ENCODE data around the gene MIEN1. TPM values are rescaled to one million over a fixed set of nuclear protein-coding genes. Genes with fewer than 3 reads are reported as not detected.

The MIEN1 gene
- total and polyA plus RNA-seq, 2 donors (not counting 1 experiment from before 2014, with no cell fraction given): 41.1 to 63.2 TPM

DNA sequence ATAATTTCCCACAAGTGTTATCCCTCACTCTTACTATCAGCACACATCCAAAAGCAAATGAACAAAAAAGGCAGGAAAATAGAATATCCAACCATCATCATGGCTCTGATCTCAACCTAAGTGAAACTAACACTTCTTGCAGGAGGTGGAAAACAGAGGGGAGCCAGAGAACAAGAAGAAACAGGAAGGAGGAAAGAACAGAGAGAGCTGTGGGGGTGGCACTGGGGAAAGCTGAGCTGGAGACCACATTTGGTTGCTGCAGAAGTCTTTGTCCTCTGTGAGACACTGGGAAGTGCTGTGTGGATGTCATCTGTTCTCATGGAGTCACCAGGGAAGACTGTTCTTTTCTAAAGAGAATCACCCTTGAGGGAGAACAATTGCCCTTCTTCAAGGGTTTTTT is 42.1 kb upstream of the MIEN1 start:
- Histone ChIP-seq H4K20me1 (ENCODE audit: control insufficient read depth, insufficient read depth, low read length, poor library complexity, severe bottlenecking) (peaks cover 7% of the 10 kb centered on the region), H3K36me3 (replicated peaks in 1 of 2; ENCODE audit: control extremely low read depth in 1 of 2, control insufficient read depth in 1 of 2, extremely low read depth in 1 of 2, insufficient read depth in 2 of 2, low read length in 1 of 2) (peaks cover 5 to 65% of the 10 kb centered on the region in 2 experiments), H3K9ac (ENCODE audit: low read length) (peak overlapping the region; percentile 37), H3K9me3 (ENCODE audit: control extremely low read depth in 1 of 3, control insufficient read depth in 2 of 3, insufficient read depth in 1 of 3, low read length in 2 of 3) (no peaks in the 10 kb centered on the region), H3K4me2 (replicated peaks; ENCODE audit: low read depth, low read length, poor library complexity, severe bottlenecking) (peak overlapping the region; percentile 77), H3K27ac (ENCODE audit: low read length in 2 of 2) (peak overlapping the region; percentile 74 to 86), H3K27me3 (replicated peaks in 1 of 4; ENCODE audit: control extremely low read depth in 1 of 4, control insufficient read depth in 3 of 4, insufficient read depth in 4 of 4, low read length in 3 of 4) (no peaks in the 10 kb centered on the region), H3K79me2 (ENCODE audit: control insufficient read depth, insufficient read depth, low read length) (peaks cover 99% of the 10 kb centered on the region), H2AFZ (ENCODE audit: insufficient read depth, low read depth, low read length, poor library complexity, severe bottlenecking) (no peak overlapping the region), H3K4me1 (ENCODE audit: control insufficient read depth in 2 of 2, insufficient read depth in 2 of 2, low read length in 2 of 2) (peaks cover 84 to 89% of the 10 kb centered on the region in 2 donors), H3K4me3 (ENCODE audit: control extremely low read depth in 1 of 5, extremely low read depth in 1 of 5, insufficient read depth in 1 of 5, low read depth in 2 of 5, low read length in 4 of 5) (peak overlapping the region in 1 of 5 experiments; percentile 26)
- Mint-ChIP-seq H3K4me3 (peak overlapping the region; percentile 84), H3K27ac (peak overlapping the region; percentile 98), H3K27me3 (no peaks in the 10 kb centered on the region), H3K4me1 (peaks cover 92% of the 10 kb centered on the region), H3K9me3 (ENCODE audit: insufficient read depth) (no peaks in the 10 kb centered on the region)
- ATAC-seq (ENCODE audit: low read depth): no peak
- ChIA-PET POLR2A (interaction anchor here (0.6 to 1.2 kb wide), 5 partner anchors 11 to 903 kb away, joined by 3 to 6 read pairs (median 3); no protein-coding TSS in a partner anchor), CTCF (interaction anchor here (1.0 kb wide), 1 partner anchor 14 kb away, joined by 3 read pairs; no protein-coding TSS in a partner anchor)
- TF ChIP-seq EZH2 (IDR thresholded peaks at IDR 0.05; ENCODE audit: borderline replicate concordance, insufficient read depth, low read depth, low read length, poor library complexity, severe bottlenecking) (no peak), CTCF (IDR thresholded peaks at IDR 0.05) (no peak)
- intact Hi-C loops (cut with micrococcal nuclease): loop anchor here (5.0 kb wide), 1 partner anchor 90 kb away; the partner anchor contains the start of gene IKZF3
- no peak for DNase-seq

GRCh38 chr17:39769974-39770587 is 39.7 kb upstream of the MIEN1 start:
- Mint-ChIP-seq H3K4me3 (peak overlapping the region; percentile 79), H3K4me1 (peaks cover 95% of the 10 kb centered on the region), H3K9me3 (ENCODE audit: insufficient read depth) (no peaks in the 10 kb centered on the region), H3K27ac (peak overlapping the region; percentile 98), H3K27me3 (no peaks in the 10 kb centered on the region)
- H3K9me3 ChIP-seq (ENCODE audit: control extremely low read depth in 1 of 3, control insufficient read depth in 2 of 3, insufficient read depth in 1 of 3, low read length in 2 of 3): no peaks in the 10 kb centered on the region
- H3K4me3 ChIP-seq (ENCODE audit: control extremely low read depth in 1 of 5, extremely low read depth in 1 of 5, insufficient read depth in 1 of 5, low read depth in 2 of 5, low read length in 4 of 5): no peak overlapping the region
- intact Hi-C loops (cut with micrococcal nuclease): loop anchor here (1.0 to 5.0 kb wide), 2 partner anchors 14 to 92 kb away; partner anchors contain the start of gene IKZF3
- H3K36me3 ChIP-seq (replicated peaks in 1 of 2; ENCODE audit: control extremely low read depth in 1 of 2, control insufficient read depth in 1 of 2, extremely low read depth in 1 of 2, insufficient read depth in 2 of 2, low read length in 1 of 2): peaks cover 7 to 83% of the 10 kb centered on the region in 2 experiments
- H3K27me3 ChIP-seq (replicated peaks in 1 of 4; ENCODE audit: control extremely low read depth in 1 of 4, control insufficient read depth in 3 of 4, insufficient read depth in 4 of 4, low read length in 3 of 4): no peaks in the 10 kb centered on the region
- no peak overlapping the region for H2AFZ ChIP-seq (ENCODE audit: insufficient read depth, low read depth, low read length, poor library complexity, severe bottlenecking)
- H4K20me1 ChIP-seq (ENCODE audit: control insufficient read depth, insufficient read depth, low read length, poor library complexity, severe bottlenecking): peaks cover 7% of the 10 kb centered on the region
- TF ChIP-seq CTCF (IDR thresholded peaks at IDR 0.05) (no peak), EZH2 (IDR thresholded peaks at IDR 0.05; ENCODE audit: borderline replicate concordance, insufficient read depth, low read depth, low read length, poor library complexity, severe bottlenecking) (no peak)
- H3K4me1 ChIP-seq (ENCODE audit: control insufficient read depth in 2 of 2, insufficient read depth in 2 of 2, low read length in 2 of 2): peaks cover 84 to 90% of the 10 kb centered on the region in 2 donors
- ChIA-PET POLR2A (interaction anchor here (0.7 to 2.2 kb wide), 8 partner anchors 7 to 92 kb away, joined by 3 to 24 read pairs (median 4); no protein-coding TSS in a partner anchor), CTCF (interaction anchor here (0.9 to 2.2 kb wide), 8 partner anchors 10 to 95 kb away, joined by 3 to 16 read pairs (median 6); partner anchors contain the start of gene IKZF3)
- H3K27ac ChIP-seq (ENCODE audit: low read length in 2 of 2): peak overlapping the region; percentile 14 to 86
- peak overlapping the region; percentile 77 for H3K4me2 ChIP-seq (replicated peaks; ENCODE audit: low read depth, low read length, poor library complexity, severe bottlenecking)
- peak overlapping the region; percentile 6 for H3K9ac ChIP-seq (ENCODE audit: low read length)
- 44% methylated on average over 7 of the region's 8 CpGs for WGBS (ENCODE audit: insufficient coverage)
- DNase-seq (no peak), ATAC-seq (ENCODE audit: low read depth) (peak; percentile 67)
- peaks cover 100% of the 10 kb centered on the region for H3K79me2 ChIP-seq (ENCODE audit: control insufficient read depth, insufficient read depth, low read length)
